Heart left ventricle (tissue), 13 donors: Measurements from ENCODE around the gene ST8SIA5.

ENCODE experiments used
- POLR2A ChIP-seq, 2 donors: fragments of 450-650 bp; IDR thresholded peaks; one replicate each; pipeline ENCODE4 v1.6.1; 2017; ENCODE audit warnings: antibody characterized with exemption in 2 of 2, mild to moderate bottlenecking in 2 of 2, moderate library complexity in 2 of 2
- TF ChIP-seq, protein P1 (sequence below), 12 donors: fragments of 200-600 bp; sonication (generic) in 4 of 12; IDR thresholded peaks; one replicate each; pipeline versions ENCODE4 v1.5.0 to v1.8.0; 2018 to 2022; ENCODE audit warnings: antibody characterized with exemption in 12 of 12, mild to moderate bottlenecking in 5 of 12
- donor health status: ischemic (EF 13 %, LVEDD 7.1; RV severe dilation, severe dysfunction).
- donor health status: DM: no; HTN: yes; CAD: no.
- donor health status: DM: no; HTN: no; CAD: no.
- donor health status: ischemic (EF 25% LVEDD 6.9; RV normal size, moderate dysfunction).
- donor health status: ischemic (EF 25% LVEDD 5.7; RV mildly dilated, moderate dysfunction).
- donor health status: ischemic (EF 35%, LVEDD 5.7; RV mildly dilated, moderate dysfunction).
- donor health status: nonischemic (EF 11% LVEDD 7.7; RV severe dilation, severe dysfunction).
- donor health status: DM: yes; HTN: yes; CAD: no.
- donor health status: PGD.
- donor health status: ischemic (EF 29% LVEDD 5.4; RV normal size, mild dysfunction).
- donor health status: nonischemic (EF 23%, LVEDD 6.1; RV moderate dilation, normal function).

DNA sequence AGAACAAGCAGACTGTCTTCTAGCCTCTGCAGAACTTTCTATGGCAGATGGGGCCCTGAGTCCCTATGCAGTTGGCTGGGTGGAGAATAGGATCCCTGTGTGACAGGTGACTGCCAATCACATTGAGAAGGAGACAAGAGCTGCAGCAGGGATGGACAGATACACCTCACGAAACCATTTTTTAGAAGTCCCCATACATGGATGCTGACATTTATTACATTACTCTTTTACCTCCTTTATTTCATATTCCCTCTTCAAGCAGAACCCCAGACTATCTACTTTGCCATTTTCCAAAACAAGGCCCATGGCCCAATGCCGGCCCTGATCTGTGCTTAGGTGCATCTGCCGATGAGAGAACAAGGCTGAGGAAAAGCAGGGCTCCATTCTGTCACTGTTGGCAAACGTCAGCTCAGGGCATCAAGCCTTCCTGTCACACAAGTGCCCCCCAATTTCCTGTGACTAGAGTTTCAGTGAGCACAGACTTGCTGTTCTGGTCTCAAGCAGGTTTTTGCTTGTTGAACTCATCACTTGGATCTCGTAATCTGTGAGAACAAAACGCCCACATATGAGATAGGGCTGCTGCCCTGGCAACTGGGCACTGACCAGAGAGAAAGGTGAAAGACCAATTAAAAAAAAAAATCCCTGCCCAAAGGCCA lies 135.6 kb downstream of the ST8SIA5 start:
- TF ChIP-seq, protein P1, sequence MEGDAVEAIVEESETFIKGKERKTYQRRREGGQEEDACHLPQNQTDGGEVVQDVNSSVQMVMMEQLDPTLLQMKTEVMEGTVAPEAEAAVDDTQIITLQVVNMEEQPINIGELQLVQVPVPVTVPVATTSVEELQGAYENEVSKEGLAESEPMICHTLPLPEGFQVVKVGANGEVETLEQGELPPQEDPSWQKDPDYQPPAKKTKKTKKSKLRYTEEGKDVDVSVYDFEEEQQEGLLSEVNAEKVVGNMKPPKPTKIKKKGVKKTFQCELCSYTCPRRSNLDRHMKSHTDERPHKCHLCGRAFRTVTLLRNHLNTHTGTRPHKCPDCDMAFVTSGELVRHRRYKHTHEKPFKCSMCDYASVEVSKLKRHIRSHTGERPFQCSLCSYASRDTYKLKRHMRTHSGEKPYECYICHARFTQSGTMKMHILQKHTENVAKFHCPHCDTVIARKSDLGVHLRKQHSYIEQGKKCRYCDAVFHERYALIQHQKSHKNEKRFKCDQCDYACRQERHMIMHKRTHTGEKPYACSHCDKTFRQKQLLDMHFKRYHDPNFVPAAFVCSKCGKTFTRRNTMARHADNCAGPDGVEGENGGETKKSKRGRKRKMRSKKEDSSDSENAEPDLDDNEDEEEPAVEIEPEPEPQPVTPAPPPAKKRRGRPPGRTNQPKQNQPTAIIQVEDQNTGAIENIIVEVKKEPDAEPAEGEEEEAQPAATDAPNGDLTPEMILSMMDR (IDR thresholded peaks at IDR 0.05): no peak
- no peak for TF ChIP-seq POLR2A (IDR thresholded peaks at IDR 0.05)
